GM21390 (cell line): ENCODE measurements around the gene UBTD1.

Experiments
- ATAC-seq: cut with Tn5 transposase; IDR thresholded peaks from one replicate; pipeline ENCODE4 v1.9.1; 2021; ENCODE audit not compliant: unreplicated experiment

UBTD1 gene

GRCh38 chr10:97580421-97581367, 82.0 kb downstream of the UBTD1 start:
- no peak for ATAC-seq

GRCh38 chr10:97582169-97582568, 83.4 kb downstream of the UBTD1 start:
- no peak for ATAC-seq

GRCh38 chr10:97583476-97583875, 84.8 kb downstream of the UBTD1 start:
- ATAC-seq = no peak

GRCh38 chr10:97584060-97584797, 85.5 kb downstream of the UBTD1 start, which contains the start of gene HOGA1:
TSS of gene HOGA1 (plus strand) at chr10:97584389. CDS start at chr10:97584704, 315 bp downstream.
- no peak for ATAC-seq

GRCh38 chr10:97584798-97585438, 86.2 kb downstream of the UBTD1 start:
- ATAC-seq = no peak

- no peak for ATAC-seq
Measured at GRCh38 chr10:97585439-97585811, 86.7 kb downstream of the UBTD1 start.

- ATAC-seq = no peak
Measured at GRCh38 chr10:97587183-97587582, 88.5 kb downstream of the UBTD1 start.

GRCh38 chr10:97589479-97589878, 90.8 kb downstream of the UBTD1 start, which contains the start of gene C10orf62:
TSS of gene C10orf62 (plus strand) at chr10:97589721. CDS start at chr10:97589898, 177 bp downstream.
- no peak for ATAC-seq

GRCh38 chr10:97590082-97590747, 91.5 kb downstream of the UBTD1 start:
- no peak for ATAC-seq

GRCh38 chr10:97590748-97591495, 92.2 kb downstream of the UBTD1 start:
- ATAC-seq = no peak

- no peak for ATAC-seq
Measured at GRCh38 chr10:97593421-97593820, 94.7 kb downstream of the UBTD1 start.

GRCh38 chr10:97596101-97597082, 97.7 kb downstream of the UBTD1 start:
- no peak for ATAC-seq

- no peak for ATAC-seq
Measured at GRCh38 chr10:97597778-97598177, 99.1 kb downstream of the UBTD1 start.

- ATAC-seq = no peak
Measured at GRCh38 chr10:97598407-97599271, 99.9 kb downstream of the UBTD1 start.

GRCh38 chr10:97599272-97599619, 100.5 kb downstream of the UBTD1 start:
- no peak for ATAC-seq

GRCh38 chr10:97600616-97601015, 101.9 kb downstream of the UBTD1 start:
- ATAC-seq = no peak

- ATAC-seq = no peak
Measured at GRCh38 chr10:97601268-97602215, 102.8 kb downstream of the UBTD1 start.
